HAP-1 (cell line): ENCODE results near the gene CCDC40.

Experiments used
- DNase-seq, 2 experiments: peaks; one replicate each; pipeline ENCODE4 v3.0.0-alpha.2; 2016 to 2020; ENCODE audit warnings: low spot score in 2 of 2
- H3K27me3 ChIP-seq: fragments of 250-450 bp; sonication (Bioruptor Pico); 2 replicates; pipeline ENCODE4 v1.5.1; 2020; ENCODE audit warnings: low read depth, mild to moderate bottlenecking, moderate library complexity
- H3K36me3 ChIP-seq: fragments of 250-450 bp; sonication (Bioruptor Pico); replicated peaks from 2 replicates; pipeline ENCODE4 v1.5.1; 2020; ENCODE audit warnings: mild to moderate bottlenecking
- H3K4me1 ChIP-seq: fragments of 250-450 bp; sonication (Bioruptor Pico); 2 replicates; pipeline ENCODE4 v1.5.1; 2020; ENCODE audit warnings: mild to moderate bottlenecking
- H3K4me3 ChIP-seq: fragments of 250-450 bp; sonication (Bioruptor Pico); 2 replicates; pipeline ENCODE4 v1.5.1; 2020; ENCODE audit warnings: mild to moderate bottlenecking, moderate library complexity
- H3K9me3 ChIP-seq: fragments of 250-450 bp; sonication (Bioruptor Pico); 2 replicates; pipeline ENCODE4 v1.5.1; 2020; ENCODE audit warnings: mild to moderate bottlenecking, moderate library complexity
- in situ Hi-C: fragments of 300-500 bp; cut with MboI; formaldehyde crosslinking; loops from 3 replicates; pipeline ENCODE4 v1.14.3; 2020; ENCODE audit warnings: low sequenced_read_pairs, inconsistent platforms, mixed read lengths

Gene CCDC40

GRCh38 chr17:80060644-80061043 is 24.2 kb downstream of the CCDC40 start:
- no peak for DNase-seq
- Histone ChIP-seq H3K4me3 (no peak overlapping the region), H3K36me3 (no peaks in the 10 kb centered on the region), H3K27me3 (no peaks in the 10 kb centered on the region), H3K4me1 (no peaks in the 10 kb centered on the region), H3K9me3 (no peaks in the 10 kb centered on the region)
- in situ Hi-C loops = no loop called here

GRCh38 chr17:80061421-80061820 is 25.0 kb downstream of the CCDC40 start:
- Histone ChIP-seq H3K4me3 (no peak overlapping the region), H3K36me3 (no peaks in the 10 kb centered on the region), H3K4me1 (no peaks in the 10 kb centered on the region), H3K9me3 (no peaks in the 10 kb centered on the region), H3K27me3 (no peaks in the 10 kb centered on the region)
- DNase-seq = no peak
- in situ Hi-C loops = no loop called here

GRCh38 chr17:80063830-80064585 is 27.6 kb downstream of the CCDC40 start:
- in situ Hi-C loops = no loop called here
- H3K4me1 ChIP-seq = peaks cover 7% of the 10 kb centered on the region
- no peaks in the 10 kb centered on the region for H3K36me3 ChIP-seq
- H3K9me3 ChIP-seq = no peaks in the 10 kb centered on the region
- no peaks in the 10 kb centered on the region for H3K27me3 ChIP-seq
- DNase-seq = no peak
- H3K4me3 ChIP-seq = no peak overlapping the region

GRCh38 chr17:80064696-80065095 is 28.3 kb downstream of the CCDC40 start:
- Histone ChIP-seq H3K27me3 (no peaks in the 10 kb centered on the region), H3K9me3 (no peaks in the 10 kb centered on the region), H3K4me3 (no peak overlapping the region), H3K4me1 (peaks cover 9% of the 10 kb centered on the region), H3K36me3 (no peaks in the 10 kb centered on the region)
- in situ Hi-C loops = no loop called here
- no peak for DNase-seq

- H3K36me3 ChIP-seq = no peaks in the 10 kb centered on the region
- in situ Hi-C loops = no loop called here
- no peaks in the 10 kb centered on the region for H3K9me3 ChIP-seq
- H3K4me3 ChIP-seq = no peak overlapping the region
- peaks cover 9% of the 10 kb centered on the region for H3K4me1 ChIP-seq
- H3K27me3 ChIP-seq = no peaks in the 10 kb centered on the region
- no peak for DNase-seq
These were observed 29.2 kb downstream of the CCDC40 start for GRCh38 chr17:80065478-80066170.

- no peak overlapping the region for H3K4me3 ChIP-seq
- DNase-seq = no peak
- no peaks in the 10 kb centered on the region for H3K36me3 ChIP-seq
- H3K9me3 ChIP-seq = no peaks in the 10 kb centered on the region
- H3K27me3 ChIP-seq = no peaks in the 10 kb centered on the region
- in situ Hi-C loops = no loop called here
- H3K4me1 ChIP-seq = peaks cover 9% of the 10 kb centered on the region
These were observed 31.0 kb downstream of the CCDC40 start for GRCh38 chr17:80067393-80067986.

GRCh38 chr17:80068301-80069222 is 32.1 kb downstream of the CCDC40 start:
- in situ Hi-C loops = no loop called here
- H3K4me3 ChIP-seq = no peak overlapping the region
- H3K36me3 ChIP-seq = no peaks in the 10 kb centered on the region
- peaks cover 9% of the 10 kb centered on the region for H3K4me1 ChIP-seq
- DNase-seq = no peak
- no peaks in the 10 kb centered on the region for H3K27me3 ChIP-seq
- no peaks in the 10 kb centered on the region for H3K9me3 ChIP-seq

GRCh38 chr17:80070375-80071115 is 34.1 kb downstream of the CCDC40 start:
- no peaks in the 10 kb centered on the region for H3K36me3 ChIP-seq
- H3K9me3 ChIP-seq = no peaks in the 10 kb centered on the region
- H3K4me3 ChIP-seq = no peak overlapping the region
- H3K27me3 ChIP-seq = no peaks in the 10 kb centered on the region
- no peak for DNase-seq
- H3K4me1 ChIP-seq = peaks cover 9% of the 10 kb centered on the region
- in situ Hi-C loops = no loop called here

GRCh38 chr17:80071116-80071841 is 34.8 kb downstream of the CCDC40 start:
- no peak for DNase-seq
- in situ Hi-C loops = no loop called here
- H3K9me3 ChIP-seq = no peaks in the 10 kb centered on the region

GRCh38 chr17:80072410-80072809 is 36.0 kb downstream of the CCDC40 start:
- no peaks in the 10 kb centered on the region for H3K27me3 ChIP-seq
- no peak overlapping the region for H3K4me3 ChIP-seq
- in situ Hi-C loops = no loop called here
- DNase-seq = no peak
- no peaks in the 10 kb centered on the region for H3K9me3 ChIP-seq
- H3K4me1 ChIP-seq = peaks cover 9% of the 10 kb centered on the region
- H3K36me3 ChIP-seq = no peaks in the 10 kb centered on the region

More at GRCh38 chr17:80071116-80071841, 34.8 kb downstream of the CCDC40 start:
- Histone ChIP-seq H3K36me3 (no peaks in the 10 kb centered on the region), H3K4me1 (peaks cover 9% of the 10 kb centered on the region), H3K4me3 (no peak overlapping the region), H3K27me3 (no peaks in the 10 kb centered on the region)

- Histone ChIP-seq H3K27me3 (no peaks in the 10 kb centered on the region), H3K4me1 (peaks cover 6% of the 10 kb centered on the region), H3K9me3 (no peaks in the 10 kb centered on the region), H3K36me3 (no peaks in the 10 kb centered on the region), H3K4me3 (no peak overlapping the region)
- in situ Hi-C loops = no loop called here
- no peak for DNase-seq
These were observed 43.6 kb downstream of the CCDC40 start for GRCh38 chr17:80080081-80080480.

- Histone ChIP-seq H3K36me3 (no peaks in the 10 kb centered on the region), H3K9me3 (no peaks in the 10 kb centered on the region), H3K4me1 (peaks cover 6% of the 10 kb centered on the region), H3K27me3 (0 out of 2 replicates have a peak, but pooled peaks cover 2% of the 10 kb centered on the region), H3K4me3 (no peak overlapping the region)
- no peak for DNase-seq
- in situ Hi-C loops = no loop called here
These were observed 45.2 kb downstream of the CCDC40 start for GRCh38 chr17:80081596-80081995.
